GM12878 (cell line): ENCODE data around the gene SGSM2. TPM values are rescaled to one million over a fixed set of nuclear protein-coding genes. Genes with fewer than 3 reads are reported as not detected.

ENCODE experiments used
- ATF3 ChIP-seq: IDR thresholded peaks from 2 replicates; pipeline ENCODE4 v1.6.1; 2011; ENCODE audit warnings: low read depth, mild to moderate bottlenecking, low read length, moderate library complexity, borderline replicate concordance; ENCODE audit errors: extremely low read depth
- BHLHE40 ChIP-seq, 2 experiments: fragments of 450-650 bp in 1 of 2; IDR thresholded peaks; 2 replicates each; pipeline ENCODE4 v1.6.1; 2011 to 2017; ENCODE audit warnings: low read depth in 2 of 2, borderline replicate concordance in 1 of 2, improper control_type of control experiment in 1 of 2, low read length in 1 of 2, mild to moderate bottlenecking in 1 of 2
- BRCA1 ChIP-seq: IDR thresholded peaks from 2 replicates; pipeline ENCODE4 v1.6.1; 2011; ENCODE audit warnings: low read depth, low read length, improper control_type of control experiment
- CREM ChIP-seq: IDR thresholded peaks from 2 replicates; pipeline ENCODE4 v1.6.1; 2014; ENCODE audit warnings: antibody characterized with exemption, low read depth
- KAT2A ChIP-seq: conservative IDR thresholded peaks from 2 replicates; pipeline ENCODE4 v1.6.1; 2011; ENCODE audit warnings: low read depth, low read length; ENCODE audit not compliant: control insufficient read depth
- SREBF1 ChIP-seq: IDR thresholded peaks from 2 replicates; pipeline ENCODE4 v1.6.1; 2012; ENCODE audit warnings: mild to moderate bottlenecking, low read length
- TCF12 ChIP-seq: IDR thresholded peaks from 2 replicates; pipeline ENCODE4 v1.6.1; 2011; ENCODE audit warnings: low read depth, mild to moderate bottlenecking, low read length
- TCF7 ChIP-seq: IDR thresholded peaks from 2 replicates; pipeline ENCODE4 v1.6.1; 2014; ENCODE audit warnings: antibody characterized with exemption, borderline replicate concordance
- ZBED1 ChIP-seq: IDR thresholded peaks from 2 replicates; pipeline ENCODE4 v1.6.1; 2016; ENCODE audit warnings: borderline replicate concordance
- polyA plus RNA-seq, 11 experiments: library from polyadenylated mRNA; depleted of rRNA in 4 of 11; unstranded in 6 of 11; stranded (reverse) in 5 of 11; fragments of >200 nt; fragmentation: Nextera tagmentation in 4 of 11; fragmentation: Illumina TruSeq in 1 of 11; extraction: Ambion mirVana in 4 of 11; extraction: Trizol in 1 of 11; gene quantifications; 1 replicate in 1 of 11; 2 replicates in 10 of 11; pipeline versions ENCODE4 v1.2.1 to v1.2.3, GENCODE V29; 2011 to 2016; ENCODE audit warnings: inconsistent platforms in 2 of 11, missing spikeins in 2 of 11, low read depth in 1 of 11
- total RNA-seq, 4 experiments: library from RNA; depleted of rRNA in 3 of 4; stranded (reverse); fragments of >200 nt in 3 of 4; fragmentation: Illumina TruSeq in 1 of 4; extraction: Trizol in 1 of 4; gene quantifications; 2 replicates each; pipeline versions ENCODE4 v1.2.1 to v1.2.3, GENCODE V29; 2013 to 2021
- TF ChIP-seq, protein P1 (sequence below): IDR thresholded peaks from 2 replicates; pipeline ENCODE4 v1.6.1; 2012; ENCODE audit warnings: improper control_type of control experiment, low read depth, low read length; ENCODE audit not compliant: insufficient replicate concordance
- TF ChIP-seq, protein P2 (sequence below), 3 experiments: IDR thresholded peaks in 2 of 3; conservative IDR thresholded peaks in 1 of 3; 2 replicates each; pipeline ENCODE4 v1.5.1; 2011; ENCODE audit warnings: low read depth in 3 of 3, low read length in 3 of 3, mild to moderate bottlenecking in 3 of 3, control low read depth in 2 of 3, moderate library complexity in 2 of 3, inconsistent platforms in 1 of 3, mixed read lengths in 1 of 3; ENCODE audit not compliant: control insufficient read depth in 2 of 3, insufficient read depth in 1 of 3; ENCODE audit errors: extremely low read depth in 1 of 3

SGSM2 gene
- total and polyA plus RNA-seq, 10 of the 15 experiments (the other 5 are each of a cell fraction or from before 2014, with no cell fraction given): 0.50 to 50.9 (median 18.5) TPM

- TF ChIP-seq, protein P1, sequence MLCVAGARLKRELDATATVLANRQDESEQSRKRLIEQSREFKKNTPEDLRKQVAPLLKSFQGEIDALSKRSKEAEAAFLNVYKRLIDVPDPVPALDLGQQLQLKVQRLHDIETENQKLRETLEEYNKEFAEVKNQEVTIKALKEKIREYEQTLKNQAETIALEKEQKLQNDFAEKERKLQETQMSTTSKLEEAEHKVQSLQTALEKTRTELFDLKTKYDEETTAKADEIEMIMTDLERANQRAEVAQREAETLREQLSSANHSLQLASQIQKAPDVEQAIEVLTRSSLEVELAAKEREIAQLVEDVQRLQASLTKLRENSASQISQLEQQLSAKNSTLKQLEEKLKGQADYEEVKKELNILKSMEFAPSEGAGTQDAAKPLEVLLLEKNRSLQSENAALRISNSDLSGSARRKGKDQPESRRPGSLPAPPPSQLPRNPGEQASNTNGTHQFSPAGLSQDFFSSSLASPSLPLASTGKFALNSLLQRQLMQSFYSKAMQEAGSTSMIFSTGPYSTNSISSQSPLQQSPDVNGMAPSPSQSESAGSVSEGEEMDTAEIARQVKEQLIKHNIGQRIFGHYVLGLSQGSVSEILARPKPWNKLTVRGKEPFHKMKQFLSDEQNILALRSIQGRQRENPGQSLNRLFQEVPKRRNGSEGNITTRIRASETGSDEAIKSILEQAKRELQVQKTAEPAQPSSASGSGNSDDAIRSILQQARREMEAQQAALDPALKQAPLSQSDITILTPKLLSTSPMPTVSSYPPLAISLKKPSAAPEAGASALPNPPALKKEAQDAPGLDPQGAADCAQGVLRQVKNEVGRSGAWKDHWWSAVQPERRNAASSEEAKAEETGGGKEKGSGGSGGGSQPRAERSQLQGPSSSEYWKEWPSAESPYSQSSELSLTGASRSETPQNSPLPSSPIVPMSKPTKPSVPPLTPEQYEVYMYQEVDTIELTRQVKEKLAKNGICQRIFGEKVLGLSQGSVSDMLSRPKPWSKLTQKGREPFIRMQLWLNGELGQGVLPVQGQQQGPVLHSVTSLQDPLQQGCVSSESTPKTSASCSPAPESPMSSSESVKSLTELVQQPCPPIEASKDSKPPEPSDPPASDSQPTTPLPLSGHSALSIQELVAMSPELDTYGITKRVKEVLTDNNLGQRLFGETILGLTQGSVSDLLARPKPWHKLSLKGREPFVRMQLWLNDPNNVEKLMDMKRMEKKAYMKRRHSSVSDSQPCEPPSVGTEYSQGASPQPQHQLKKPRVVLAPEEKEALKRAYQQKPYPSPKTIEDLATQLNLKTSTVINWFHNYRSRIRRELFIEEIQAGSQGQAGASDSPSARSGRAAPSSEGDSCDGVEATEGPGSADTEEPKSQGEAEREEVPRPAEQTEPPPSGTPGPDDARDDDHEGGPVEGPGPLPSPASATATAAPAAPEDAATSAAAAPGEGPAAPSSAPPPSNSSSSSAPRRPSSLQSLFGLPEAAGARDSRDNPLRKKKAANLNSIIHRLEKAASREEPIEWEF: no peak
- TF ChIP-seq KAT2A (no peak), CREM (no peak), TCF7 (no peak), TCF12 (no peak), SREBF1 (no peak), ZBED1 (no peak), ATF3 (no peak), BHLHE40 (IDR thresholded peaks at IDR 0.05; ENCODE audit: borderline replicate concordance in 1 of 2, low read depth in 2 of 2, low read length in 1 of 2) (no peak), BRCA1 (no peak)
- TF ChIP-seq, protein P2, sequence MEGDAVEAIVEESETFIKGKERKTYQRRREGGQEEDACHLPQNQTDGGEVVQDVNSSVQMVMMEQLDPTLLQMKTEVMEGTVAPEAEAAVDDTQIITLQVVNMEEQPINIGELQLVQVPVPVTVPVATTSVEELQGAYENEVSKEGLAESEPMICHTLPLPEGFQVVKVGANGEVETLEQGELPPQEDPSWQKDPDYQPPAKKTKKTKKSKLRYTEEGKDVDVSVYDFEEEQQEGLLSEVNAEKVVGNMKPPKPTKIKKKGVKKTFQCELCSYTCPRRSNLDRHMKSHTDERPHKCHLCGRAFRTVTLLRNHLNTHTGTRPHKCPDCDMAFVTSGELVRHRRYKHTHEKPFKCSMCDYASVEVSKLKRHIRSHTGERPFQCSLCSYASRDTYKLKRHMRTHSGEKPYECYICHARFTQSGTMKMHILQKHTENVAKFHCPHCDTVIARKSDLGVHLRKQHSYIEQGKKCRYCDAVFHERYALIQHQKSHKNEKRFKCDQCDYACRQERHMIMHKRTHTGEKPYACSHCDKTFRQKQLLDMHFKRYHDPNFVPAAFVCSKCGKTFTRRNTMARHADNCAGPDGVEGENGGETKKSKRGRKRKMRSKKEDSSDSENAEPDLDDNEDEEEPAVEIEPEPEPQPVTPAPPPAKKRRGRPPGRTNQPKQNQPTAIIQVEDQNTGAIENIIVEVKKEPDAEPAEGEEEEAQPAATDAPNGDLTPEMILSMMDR (IDR thresholded peaks at IDR 0.05 in 2 of 3, conservative IDR thresholded peaks at IDR 0.05 in 1 of 3; ENCODE audit: control insufficient read depth in 2 of 3, extremely low read depth in 1 of 3, insufficient read depth in 1 of 3, low read depth in 3 of 3, low read length in 3 of 3): no peak
These were observed 60.9 kb downstream of the SGSM2 start (continued) for GRCh38 chr17:2398182-2398581.
